NCI-H510A (cell line): ENCODE results near the gene RFX7.

Experiments
- DNase-seq: peaks from one replicate; lab custom pipeline; 2025; lab: John Stamatoyannopoulos, UW

Gene RFX7

DNA sequence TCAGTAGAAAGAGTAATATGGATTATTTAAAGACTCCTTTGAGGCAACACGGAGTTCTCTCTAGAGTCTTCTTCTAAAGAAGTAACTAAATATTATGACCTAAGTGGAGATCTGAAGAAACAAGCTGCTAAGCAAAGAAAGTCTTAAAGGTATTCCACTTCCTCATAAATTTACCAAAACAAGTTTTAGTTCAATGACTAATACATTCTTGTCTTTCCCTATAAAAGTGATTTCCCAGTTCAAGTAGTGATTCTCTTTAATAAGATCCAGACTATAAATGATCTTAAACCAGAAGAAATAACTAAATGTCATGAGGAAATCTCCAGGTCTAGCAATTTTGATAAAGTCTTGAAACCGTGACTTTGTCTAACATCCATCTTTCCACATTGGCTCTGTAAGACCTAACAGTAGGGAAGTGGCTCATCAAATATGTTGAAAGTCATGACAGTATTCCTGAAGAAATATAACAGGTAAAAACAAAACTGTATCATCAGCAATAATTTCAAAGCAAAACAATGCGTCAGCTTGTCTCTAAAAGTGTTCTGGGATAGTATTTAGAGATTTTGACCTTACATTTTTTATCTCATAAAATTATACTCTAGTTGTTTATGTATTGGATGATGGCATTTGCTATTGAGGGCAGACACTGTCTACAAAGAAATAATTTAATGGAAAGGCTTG lies 198.5 kb downstream of the RFX7 start:
- DNase-seq: no peak

DNA sequence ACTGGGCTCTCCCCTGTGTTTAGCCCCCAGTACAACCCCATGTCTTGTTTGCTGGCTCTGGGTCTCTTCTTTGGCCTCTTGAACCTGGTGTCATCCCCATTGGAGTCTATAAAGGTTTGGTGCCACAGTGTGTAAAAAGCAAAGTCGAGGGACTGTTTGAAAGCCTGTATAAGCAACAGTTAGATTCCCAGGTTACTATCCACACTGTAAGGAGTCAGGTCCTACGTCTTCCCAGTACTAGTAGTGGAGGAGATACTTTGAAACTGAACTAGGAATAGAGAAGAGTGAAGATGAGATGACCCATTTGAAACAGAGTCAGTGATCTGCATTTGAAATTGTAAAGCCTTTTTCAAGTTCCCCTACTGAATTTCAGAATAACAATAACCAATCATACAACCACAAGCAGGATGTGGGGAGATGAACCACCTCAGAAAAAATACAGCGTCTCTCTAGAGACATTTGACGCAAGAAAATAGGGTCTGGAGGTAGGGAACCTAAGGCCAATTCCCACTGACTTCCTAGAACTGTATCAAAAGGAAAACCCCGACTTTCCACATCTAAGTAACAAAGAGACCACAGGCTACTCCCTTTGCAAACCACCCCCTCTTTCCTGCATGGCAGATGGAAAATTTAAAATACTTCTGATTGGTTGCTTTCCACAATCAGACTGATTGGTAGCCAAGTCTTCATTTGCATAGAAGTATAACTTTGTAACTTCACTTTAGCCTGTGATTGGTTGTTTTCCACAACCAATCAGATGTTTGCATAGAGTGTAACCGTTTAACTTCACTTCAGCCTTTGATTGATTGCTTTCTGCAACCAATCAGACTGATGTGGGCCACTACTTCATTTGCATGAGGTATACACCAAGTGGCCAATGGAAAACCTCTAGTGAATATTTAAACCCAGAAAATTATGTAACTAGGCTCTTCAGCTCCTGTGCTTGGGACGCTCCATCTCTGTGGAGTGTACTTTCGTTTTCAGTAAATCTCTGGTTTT lies 200.4 kb downstream of the RFX7 start:
- no peak for DNase-seq

DNA sequence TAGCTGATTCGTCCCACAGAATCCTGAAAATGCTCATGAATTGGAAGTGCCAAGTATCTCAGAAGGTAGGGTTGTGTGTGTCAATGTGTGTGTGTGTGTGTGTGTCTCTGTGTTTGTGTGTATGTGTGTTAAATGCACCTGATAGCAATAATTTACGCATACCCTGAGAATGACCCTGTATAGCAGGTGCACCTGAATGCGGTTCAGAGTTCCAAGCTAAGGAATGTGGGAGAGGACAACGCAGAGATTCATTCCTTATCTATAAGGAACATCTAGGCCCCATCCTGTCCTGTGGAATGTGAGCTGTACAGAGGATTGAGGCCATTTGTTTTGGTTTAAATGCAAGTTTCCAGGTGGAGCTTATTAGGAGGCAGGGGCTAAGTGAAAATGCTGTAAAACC lies 201.2 kb downstream of the RFX7 start:
- DNase-seq: no peak

DNA sequence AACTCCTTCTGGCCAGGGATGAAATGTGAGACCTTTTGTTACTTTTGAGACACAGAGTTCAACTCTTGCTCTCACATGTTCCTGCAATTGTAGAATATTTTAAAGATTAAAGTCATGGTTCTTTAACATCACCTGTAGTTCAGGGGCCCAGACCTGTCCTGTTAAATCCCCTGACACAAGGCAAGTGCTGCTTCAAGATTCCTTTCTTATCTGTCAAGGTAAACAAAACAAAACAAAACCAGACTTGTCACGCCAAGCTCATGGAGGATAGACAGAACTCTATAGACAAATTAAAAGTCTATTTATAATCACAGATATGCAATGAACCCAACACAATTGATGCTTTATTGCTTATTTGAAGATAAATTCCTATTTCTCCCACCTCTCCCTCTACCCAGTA lies 201.6 kb downstream of the RFX7 start:
- no peak for DNase-seq

DNA sequence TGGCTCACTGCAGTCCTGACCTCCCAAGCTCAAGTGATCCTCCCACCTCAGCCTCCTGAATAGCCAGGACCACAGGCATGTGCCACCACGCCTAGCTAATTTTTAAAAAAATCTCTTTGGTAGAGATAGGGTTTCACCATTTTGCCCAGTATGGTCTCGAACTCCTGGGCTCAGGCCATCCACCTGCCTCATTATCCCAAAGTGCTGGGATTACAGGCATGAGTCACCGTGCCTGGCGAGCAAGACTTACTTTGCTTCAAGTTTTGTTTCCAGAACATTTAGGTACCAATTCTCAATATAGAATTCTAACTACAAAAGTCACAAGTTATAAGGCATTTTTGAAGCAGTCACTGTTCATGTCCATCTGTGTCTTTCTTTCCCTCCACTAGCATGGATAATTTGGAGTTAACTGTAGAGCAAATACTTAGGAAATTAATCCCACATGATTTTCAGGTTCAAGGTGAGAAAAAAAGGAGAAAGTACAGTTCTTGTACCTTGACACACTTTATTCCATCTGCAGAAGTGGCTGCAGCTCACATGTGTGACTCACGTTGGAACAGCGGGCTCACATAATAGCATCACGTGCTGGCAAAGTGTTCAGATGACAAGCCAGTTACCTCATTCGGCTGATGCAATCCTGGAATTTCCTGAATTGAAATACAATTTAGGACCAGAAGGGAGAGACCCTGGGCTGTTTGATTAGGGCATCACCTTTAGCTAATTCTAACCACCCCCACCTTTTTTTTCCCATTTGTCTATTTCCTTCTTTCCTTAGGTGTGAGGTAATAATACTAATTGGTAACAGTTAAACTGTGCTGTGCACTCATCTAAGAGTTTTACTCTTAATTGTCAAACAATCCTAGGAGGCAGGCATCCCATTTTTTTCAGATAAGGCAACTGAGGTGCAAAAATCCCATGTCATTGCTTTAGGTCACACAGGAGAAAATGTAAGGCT lies 203.3 kb downstream of the RFX7 start:
- no peak for DNase-seq

DNA sequence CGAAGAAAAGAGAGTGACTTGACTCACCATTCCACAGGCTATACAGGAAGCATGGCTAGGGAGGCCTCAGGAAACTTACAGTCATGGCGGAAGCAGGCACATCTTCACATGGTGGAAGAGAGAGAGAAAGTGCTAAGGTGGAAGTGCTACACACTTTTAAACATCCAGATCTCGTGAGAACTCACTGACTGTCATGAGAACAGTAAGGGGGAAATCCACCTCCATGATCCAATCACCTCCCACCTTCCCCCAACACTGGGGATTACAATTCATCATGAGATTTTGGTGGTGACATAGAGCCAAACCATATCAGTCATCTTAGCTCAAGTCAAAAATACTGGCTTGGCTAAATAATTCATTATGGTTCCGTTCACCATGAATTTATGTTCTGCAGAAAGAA lies 205.0 kb downstream of the RFX7 start:
- no peak for DNase-seq

DNA sequence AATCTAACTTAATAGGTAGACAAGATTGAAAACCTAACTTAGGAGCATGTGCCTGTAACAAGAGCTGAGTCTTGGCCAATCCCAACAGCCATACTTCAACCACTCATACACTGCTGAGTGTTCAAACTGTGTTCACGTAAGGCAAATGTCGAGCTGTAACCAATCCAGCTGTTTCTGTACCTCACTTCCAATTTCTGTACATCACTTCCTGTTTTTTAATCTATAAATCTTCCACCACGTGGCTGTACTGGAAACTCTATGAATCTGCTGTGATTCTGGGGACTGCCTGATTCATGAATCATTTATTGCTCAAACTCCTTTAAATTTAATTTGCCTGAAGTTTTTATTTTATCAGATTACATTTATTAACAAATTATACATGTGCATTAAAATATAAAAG lies 205.7 kb downstream of the RFX7 start:
- DNase-seq: no peak
